HEK293 (cell line): ENCODE data around the gene TAP2.

ENCODE experiments used
- AEBP2 ChIP-seq: fragments of 450-650 bp; formaldehyde crosslinking; IDR thresholded peaks from 2 replicates; pipeline ENCODE4 v1.5.1; 2016; ENCODE audit warnings: missing biosample characterization, missing genetic modification characterization, borderline replicate concordance
- GLIS1 ChIP-seq: fragments of 450-650 bp; formaldehyde crosslinking; IDR thresholded peaks from 2 replicates; pipeline ENCODE4 v1.5.1; 2016; ENCODE audit warnings: missing biosample characterization, missing genetic modification characterization
- GLIS2 ChIP-seq: fragments of 450-650 bp; formaldehyde crosslinking; IDR thresholded peaks from 2 replicates; pipeline ENCODE4 v1.5.1; 2016; ENCODE audit warnings: missing biosample characterization, missing genetic modification characterization
- HOXA7 ChIP-seq: sonication (generic); formaldehyde crosslinking; IDR thresholded peaks from 2 replicates; pipeline ENCODE4 v1.8.1; 2022; ENCODE audit warnings: missing genetic modification reagents, borderline replicate concordance
- INSM2 ChIP-seq: fragments of 450-650 bp; formaldehyde crosslinking; IDR thresholded peaks from 2 replicates; pipeline ENCODE4 v1.5.1; 2016; ENCODE audit warnings: missing biosample characterization, missing genetic modification characterization
- KLF10 ChIP-seq: fragments of 450-650 bp; IDR thresholded peaks from 2 replicates; pipeline ENCODE4 v1.5.1; 2018; ENCODE audit warnings: missing biosample characterization, mild to moderate bottlenecking, missing genetic modification characterization
- KLF7 ChIP-seq: fragments of 450-650 bp; formaldehyde crosslinking; IDR thresholded peaks from 2 replicates; pipeline ENCODE4 v1.5.1; 2016; ENCODE audit warnings: missing biosample characterization, missing genetic modification characterization, borderline replicate concordance
- MYNN ChIP-seq: fragments of 450-650 bp; formaldehyde crosslinking; IDR thresholded peaks from 2 replicates; pipeline ENCODE4 v1.5.1; 2016; ENCODE audit warnings: missing biosample characterization, missing genetic modification characterization, borderline replicate concordance
- SALL2 ChIP-seq: fragments of 450-650 bp; formaldehyde crosslinking; IDR thresholded peaks from 2 replicates; pipeline ENCODE4 v1.5.0; 2017; ENCODE audit warnings: missing biosample characterization, mild to moderate bottlenecking, missing genetic modification characterization, borderline replicate concordance
- SETDB1 ChIP-seq: IDR thresholded peaks from one replicate; pipeline ENCODE4 v1.6.1; 2017; ENCODE audit warnings: mild to moderate bottlenecking, low read length, moderate library complexity, mixed read lengths; ENCODE audit not compliant: insufficient read length
- SP2 ChIP-seq: fragments of 450-650 bp; formaldehyde crosslinking; IDR thresholded peaks from 2 replicates; pipeline ENCODE4 v1.5.1; 2016; ENCODE audit warnings: missing biosample characterization, missing genetic modification characterization
- TRIM28 ChIP-seq: IDR thresholded peaks from 2 replicates; pipeline ENCODE4 v1.6.1; 2011; ENCODE audit warnings: low read length, control low read depth, borderline replicate concordance
- TSHZ1 ChIP-seq: fragments of 450-650 bp; formaldehyde crosslinking; IDR thresholded peaks from 2 replicates; pipeline ENCODE4 v1.5.1; 2016; ENCODE audit warnings: missing biosample characterization, missing genetic modification characterization, borderline replicate concordance
- ZBTB21 ChIP-seq: fragments of 450-650 bp; formaldehyde crosslinking; IDR thresholded peaks from 2 replicates; pipeline ENCODE4 v1.5.1; 2017; ENCODE audit warnings: missing biosample characterization, missing genetic modification characterization
- ZEB2 ChIP-seq: fragments of 450-650 bp; formaldehyde crosslinking; IDR thresholded peaks from 2 replicates; pipeline ENCODE4 v1.5.1; 2016; ENCODE audit warnings: missing biosample characterization, missing genetic modification characterization
- ZNF114 ChIP-seq: fragments of 450-650 bp; formaldehyde crosslinking; IDR thresholded peaks from 2 replicates; pipeline ENCODE4 v1.5.0; 2017; ENCODE audit warnings: missing biosample characterization, missing genetic modification characterization
- ZNF155 ChIP-seq: fragments of 450-650 bp; formaldehyde crosslinking; IDR thresholded peaks from 2 replicates; pipeline ENCODE4 v1.5.1; 2016; ENCODE audit warnings: missing biosample characterization, missing genetic modification characterization
- ZNF174 ChIP-seq: fragments of 450-650 bp; formaldehyde crosslinking; IDR thresholded peaks from 2 replicates; pipeline ENCODE4 v1.5.0; 2017; ENCODE audit warnings: missing biosample characterization, mild to moderate bottlenecking, missing genetic modification characterization
- ZNF239 ChIP-seq: fragments of 450-650 bp; formaldehyde crosslinking; IDR thresholded peaks from 2 replicates; pipeline ENCODE4 v1.5.1; 2016; ENCODE audit warnings: missing biosample characterization, missing genetic modification characterization
- ZNF248 ChIP-seq: fragments of 450-650 bp; formaldehyde crosslinking; IDR thresholded peaks from 2 replicates; pipeline ENCODE4 v1.5.1; 2017; ENCODE audit warnings: missing biosample characterization, missing genetic modification characterization
- ZNF266 ChIP-seq: fragments of 450-650 bp; formaldehyde crosslinking; IDR thresholded peaks from 2 replicates; pipeline ENCODE4 v1.5.1; 2016; ENCODE audit warnings: missing biosample characterization, missing genetic modification characterization, low read depth
- ZNF335 ChIP-seq: fragments of 450-650 bp; formaldehyde crosslinking; conservative IDR thresholded peaks from 2 replicates; pipeline ENCODE4 v1.5.1; 2016; ENCODE audit warnings: missing biosample characterization, missing genetic modification characterization
- ZNF350 ChIP-seq: fragments of 450-650 bp; formaldehyde crosslinking; IDR thresholded peaks from 2 replicates; pipeline ENCODE4 v1.5.0; 2017; ENCODE audit warnings: missing biosample characterization, mild to moderate bottlenecking, missing genetic modification characterization
- ZNF394 ChIP-seq: fragments of 450-650 bp; formaldehyde crosslinking; IDR thresholded peaks from 2 replicates; pipeline ENCODE4 v1.5.1; 2016; ENCODE audit warnings: missing biosample characterization, missing genetic modification characterization, mild to moderate bottlenecking, moderate library complexity, borderline replicate concordance
- ZNF560 ChIP-seq: fragments of 450-650 bp; formaldehyde crosslinking; IDR thresholded peaks from 2 replicates; pipeline ENCODE4 v1.5.1; 2017; ENCODE audit warnings: missing biosample characterization, missing genetic modification characterization, borderline replicate concordance
- ZNF561 ChIP-seq: fragments of 450-650 bp; IDR thresholded peaks from 2 replicates; pipeline ENCODE4 v1.5.1; 2018; ENCODE audit warnings: missing biosample characterization, missing genetic modification characterization, borderline replicate concordance
- ZNF571 ChIP-seq: fragments of 450-650 bp; formaldehyde crosslinking; IDR thresholded peaks from 2 replicates; pipeline ENCODE4 v1.5.0; 2017; ENCODE audit warnings: missing biosample characterization, missing genetic modification characterization
- ZNF596 ChIP-seq: fragments of 450-650 bp; IDR thresholded peaks from 2 replicates; pipeline ENCODE4 v1.5.0; 2018; ENCODE audit warnings: missing biosample characterization, mild to moderate bottlenecking, missing genetic modification characterization, moderate library complexity
- ZNF629 ChIP-seq: fragments of 450-650 bp; formaldehyde crosslinking; IDR thresholded peaks from 2 replicates; pipeline ENCODE4 v1.5.1; 2017; ENCODE audit warnings: missing biosample characterization, missing genetic modification characterization
- ZNF654 ChIP-seq: fragments of 450-650 bp; formaldehyde crosslinking; IDR thresholded peaks from 2 replicates; pipeline ENCODE4 v1.5.1; 2016; ENCODE audit warnings: low read depth, missing biosample characterization, missing genetic modification characterization
- ZNF677 ChIP-seq: fragments of 450-650 bp; IDR thresholded peaks from 2 replicates; pipeline ENCODE4 v1.5.0; 2018; ENCODE audit warnings: missing biosample characterization, mild to moderate bottlenecking, missing genetic modification characterization, moderate library complexity
- ZNF701 ChIP-seq: fragments of 450-650 bp; formaldehyde crosslinking; IDR thresholded peaks from 2 replicates; pipeline ENCODE4 v1.5.1; 2016; ENCODE audit warnings: missing biosample characterization, missing genetic modification characterization
- ZNF776 ChIP-seq: fragments of 450-650 bp; formaldehyde crosslinking; IDR thresholded peaks from 2 replicates; pipeline ENCODE4 v1.5.0; 2017; ENCODE audit warnings: missing biosample characterization, missing genetic modification characterization, borderline replicate concordance
- ZNF837 ChIP-seq: fragments of 450-650 bp; formaldehyde crosslinking; IDR thresholded peaks from 2 replicates; pipeline ENCODE4 v1.5.1; 2016; ENCODE audit warnings: missing biosample characterization, missing genetic modification characterization
- ZSCAN23 ChIP-seq: fragments of 450-650 bp; formaldehyde crosslinking; IDR thresholded peaks from 2 replicates; pipeline ENCODE4 v1.5.1; 2016; ENCODE audit warnings: missing biosample characterization, missing genetic modification characterization
- ZXDB ChIP-seq: fragments of 450-650 bp; formaldehyde crosslinking; IDR thresholded peaks from 2 replicates; pipeline ENCODE4 v1.5.1; 2016; ENCODE audit warnings: missing biosample characterization, missing genetic modification characterization

Gene TAP2

DNA sequence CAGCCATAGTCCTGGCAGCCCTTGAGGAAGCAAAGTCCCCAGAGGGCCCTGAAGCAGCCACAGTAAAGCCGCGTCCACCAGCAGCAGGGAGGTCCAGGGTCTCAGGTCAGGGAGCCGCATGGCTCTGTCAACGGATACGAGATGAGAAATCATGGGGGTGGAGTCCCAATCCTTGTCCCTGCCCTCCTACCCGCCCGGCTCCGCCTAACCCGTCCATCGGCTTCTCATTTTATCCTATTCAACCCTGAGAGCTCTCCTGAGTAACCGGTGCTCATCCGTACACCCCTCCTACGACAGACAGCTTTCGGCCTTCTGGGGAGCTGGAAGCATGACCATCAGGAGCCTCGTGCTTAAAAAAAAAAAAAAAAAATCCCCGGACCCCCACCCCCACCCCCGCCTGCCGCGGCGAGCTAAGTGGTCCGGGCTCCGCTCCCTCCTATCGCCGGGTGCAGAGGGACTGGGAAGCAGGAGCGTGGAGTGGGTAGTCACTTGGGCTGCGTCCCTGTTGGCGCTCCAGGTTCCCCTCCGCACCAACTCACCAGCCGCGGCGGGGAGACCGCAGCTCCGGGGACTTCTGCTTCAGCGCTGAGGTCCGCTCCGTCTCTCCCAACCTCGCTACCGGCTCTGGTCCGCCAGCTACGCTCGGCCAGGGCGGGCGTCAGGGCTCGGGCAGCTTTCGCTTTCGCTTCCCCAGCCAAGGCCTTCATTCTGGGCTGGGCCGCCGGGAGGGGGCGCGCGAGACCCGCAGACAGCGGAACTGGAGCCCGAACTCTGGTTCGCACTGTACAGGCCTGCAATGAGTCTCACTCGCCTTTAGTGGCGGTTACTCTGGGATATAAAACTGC, at the start of gene TAP2 (continued):
- TF ChIP-seq KLF10: peak; percentile 51; the same call in 1 of the 2 replicates
- no peak for TF ChIP-seq ZNF248 (tag by site-specific recombination)
- TF ChIP-seq HOXA7 (CRISPR knock-in tag): no peak
- no peak; the same call in 1 of the 2 replicates for TF ChIP-seq GLIS1
- peak; percentile 92 for TF ChIP-seq ZNF654 (tag by site-specific recombination)
- no peak for TF ChIP-seq AEBP2
- TF ChIP-seq ZNF629: no peak; the same call in 1 of the 2 replicates
- no peak for TF ChIP-seq ZSCAN23 (tag by site-specific recombination)
- peak; percentile 59; the same call in 1 of the 2 replicates for TF ChIP-seq ZNF394
- TF ChIP-seq ZEB2 (tag by site-specific recombination): peak; percentile 75
- TF ChIP-seq TSHZ1 (tag by site-specific recombination): no peak
- no peak for TF ChIP-seq SALL2 (tag by site-specific recombination)
- TF ChIP-seq ZNF596 (tag by site-specific recombination): no peak
- TF ChIP-seq ZNF335 (tag by site-specific recombination): peak; percentile 85
- TF ChIP-seq ZNF561 (tag by site-specific recombination): 0 out of 2 replicates have a peak, but pooled peaks have one; percentile 64
- TF ChIP-seq ZNF174 (tag by site-specific recombination): no peak
- TF ChIP-seq ZBTB21 (tag by site-specific recombination): no peak
- no peak for TF ChIP-seq ZNF701 (tag by site-specific recombination)
- TF ChIP-seq GLIS2 (tag by site-specific recombination): peak; percentile 53; the same call in 1 of the 2 replicates
- no peak for TF ChIP-seq ZNF155 (tag by site-specific recombination)
- TF ChIP-seq ZNF776 (tag by site-specific recombination): no peak
- no peak for TF ChIP-seq ZNF571 (tag by site-specific recombination)
- no peak for TF ChIP-seq ZNF266 (tag by site-specific recombination)
- no peak for TF ChIP-seq ZNF350 (tag by site-specific recombination)
- no peak for TF ChIP-seq TRIM28
- TF ChIP-seq ZNF239 (tag by site-specific recombination): no peak
- no peak for TF ChIP-seq MYNN (tag by site-specific recombination)
- no peak for TF ChIP-seq ZNF114
- peak; percentile 15; the same call in 1 of the 2 replicates for TF ChIP-seq ZXDB
- no peak for TF ChIP-seq ZNF837 (tag by site-specific recombination)
- no peak for TF ChIP-seq ZNF560 (tag by site-specific recombination)
- no peak for TF ChIP-seq KLF7 (tag by site-specific recombination)
- TF ChIP-seq ZNF677 (tag by site-specific recombination): no peak
- TF ChIP-seq SETDB1: no peak
- TF ChIP-seq INSM2 (tag by site-specific recombination): no peak
- peak; percentile 15; the same call in 1 of the 2 replicates for TF ChIP-seq SP2 (tag by site-specific recombination)
